ENCODE data around the gene IPO11. TPM values are rescaled to one million over a fixed set of nuclear protein-coding genes. Genes with fewer than 3 reads are reported as not detected.
"Not testable (repeated sequence)": the region's sequence is repeated elsewhere in the genome, so short reads cannot be mapped to it uniquely, and the experiment has no call there.

The IPO11 gene
- total RNA-seq, 1 experiment from 2014 or later = 24.7 TPM

GRCh38 chr5:62514510-62515119, 102.1 kb downstream of the IPO11 start:
- DNase-seq (ENCODE audit: low spot score) = no peak

DNA sequence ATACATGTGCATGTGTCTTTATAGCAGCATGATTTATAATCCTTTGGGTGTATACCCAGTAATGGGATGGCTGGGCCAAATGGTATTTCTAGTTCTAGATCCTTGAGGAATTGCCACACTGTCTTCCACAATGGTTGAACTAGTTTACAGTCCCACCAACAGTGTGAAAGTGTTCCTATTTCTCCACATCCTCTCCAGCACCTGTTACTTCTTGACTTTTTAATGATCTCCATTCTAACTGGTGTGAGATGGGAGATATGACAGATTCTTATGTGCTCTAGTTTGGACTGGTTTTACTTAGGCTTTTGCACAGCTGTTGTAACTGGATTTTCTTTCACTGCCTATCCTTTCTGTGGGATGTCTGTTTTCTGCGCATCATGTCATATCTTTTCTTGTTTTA, 108.2 kb downstream of the IPO11 start:
- DNase-seq (ENCODE audit: low spot score) = not testable (repeated sequence)

- no peak for DNase-seq (ENCODE audit: low spot score)
These were observed 108.8 kb downstream of the IPO11 start for GRCh38 chr5:62521319-62521718.

DNA sequence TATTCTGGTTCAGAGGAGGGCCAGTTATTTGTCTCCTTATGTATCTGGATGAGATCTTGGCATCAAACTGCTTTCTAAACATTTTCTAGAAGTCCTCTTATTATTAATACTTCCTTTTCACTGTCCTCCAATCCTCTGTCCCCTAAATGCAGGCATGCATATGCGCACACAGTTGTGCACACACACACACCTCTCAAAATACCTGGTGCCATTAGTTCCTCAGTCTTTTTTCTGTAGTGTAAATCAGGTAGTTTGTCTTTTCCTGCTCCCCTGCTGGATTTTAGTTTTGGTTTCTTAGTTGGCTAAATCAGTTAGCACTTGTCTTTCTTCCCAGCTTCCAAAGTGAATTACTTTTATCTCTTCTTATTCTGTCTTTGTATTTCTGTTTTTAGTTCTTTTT, 110.2 kb downstream of the IPO11 start:
- DNase-seq (ENCODE audit: low spot score) = no peak

GRCh38 chr5:62533597-62533996, 121.0 kb downstream of the IPO11 start:
- DNase-seq (ENCODE audit: low spot score) = no peak

GRCh38 chr5:62534461-62535236, 122.1 kb downstream of the IPO11 start:
- no peak for DNase-seq (ENCODE audit: low spot score)

DNA sequence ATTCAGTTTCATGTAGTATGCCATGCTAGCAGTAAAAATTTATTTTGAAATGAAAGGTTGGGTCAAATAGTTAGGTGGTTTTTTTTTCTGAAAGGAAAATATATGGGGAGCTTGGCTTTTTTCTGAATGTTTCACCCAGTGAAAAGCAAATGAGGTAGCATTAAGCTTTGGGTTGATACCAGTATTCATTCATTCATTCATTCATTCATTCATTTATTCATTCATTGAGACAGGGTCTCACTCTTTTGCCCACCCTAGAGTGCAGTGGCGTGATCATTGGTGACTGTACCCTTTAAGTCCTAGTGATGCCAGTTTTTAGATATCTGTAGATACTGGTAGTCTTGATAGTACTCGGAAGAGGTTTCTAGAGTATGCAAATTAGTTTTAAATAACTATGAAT, 123.7 kb downstream of the IPO11 start:
- no peak for DNase-seq (ENCODE audit: low spot score)

DNA sequence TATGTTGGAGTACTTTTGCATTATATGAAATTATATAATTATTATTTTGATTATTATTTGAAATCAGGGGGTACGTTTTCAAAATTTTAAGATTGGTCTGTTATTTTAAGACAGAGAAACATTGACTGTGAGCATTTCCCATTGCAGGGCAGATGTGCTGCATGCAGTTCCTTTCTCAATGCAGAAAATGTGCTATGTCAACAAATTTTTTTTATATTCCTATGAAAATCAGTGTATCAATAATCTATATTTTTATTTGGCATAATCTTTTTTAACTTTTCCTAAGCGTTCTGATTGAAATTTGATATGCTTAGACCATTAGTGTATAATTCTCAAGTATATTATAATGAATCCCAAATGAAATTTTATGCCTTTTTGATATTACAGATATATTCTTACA, 124.2 kb downstream of the IPO11 start:
- DNase-seq (ENCODE audit: low spot score) = no peak

GRCh38 chr5:62538017-62538942, 125.7 kb downstream of the IPO11 start:
- peak; percentile 46 for DNase-seq (ENCODE audit: low spot score)

DNA sequence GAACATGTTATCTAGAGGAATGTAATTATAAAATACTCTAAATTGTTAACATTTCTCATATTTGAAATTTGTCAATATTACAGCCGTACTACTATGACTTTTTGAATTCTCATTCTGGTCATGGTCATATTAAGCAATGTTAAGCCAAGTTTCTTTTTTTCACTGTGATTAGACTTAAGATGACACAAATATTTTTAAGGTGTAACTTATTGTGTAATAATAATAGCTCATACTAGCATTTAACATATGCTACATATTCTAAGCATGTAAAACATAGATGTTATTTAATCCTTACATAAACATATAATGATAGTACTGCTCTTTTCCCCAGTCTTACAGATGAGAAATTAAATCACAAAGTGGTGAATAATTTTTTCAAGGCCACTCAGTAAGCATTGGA, 130.2 kb downstream of the IPO11 start:
- no peak for DNase-seq (ENCODE audit: low spot score)

DNA sequence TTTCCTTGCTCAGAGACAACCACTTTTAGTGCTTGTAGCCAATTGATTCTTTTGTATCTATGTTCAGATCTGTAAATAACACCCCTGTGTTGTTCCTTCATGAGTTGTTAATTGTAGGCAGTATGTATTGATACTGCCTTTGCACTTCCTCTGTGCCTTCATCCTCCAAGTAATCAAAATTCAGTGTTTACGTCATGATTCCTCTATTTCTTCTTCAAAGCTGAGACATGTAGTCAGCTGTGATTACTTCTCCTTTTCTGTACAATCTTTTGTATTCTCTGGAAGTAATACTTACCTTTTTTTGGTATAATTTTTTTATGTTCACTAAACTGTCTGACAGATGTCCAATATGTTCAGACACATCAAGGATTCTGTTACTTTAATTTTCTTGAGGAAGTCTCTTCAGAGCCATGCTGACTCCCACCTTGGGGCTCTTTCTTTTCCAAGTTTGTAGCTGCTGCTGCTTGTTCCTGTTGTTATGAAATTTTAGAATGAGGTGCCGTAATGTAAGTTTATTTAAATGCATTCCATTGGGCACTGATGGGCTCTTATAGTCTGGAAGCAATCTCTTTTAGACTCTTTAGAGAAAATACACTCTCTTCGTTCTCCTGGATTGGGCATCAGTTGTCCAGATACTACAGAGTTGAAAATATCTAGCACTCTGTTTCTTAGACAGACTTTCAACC, 135.5 kb downstream of the IPO11 start:
- DNase-seq (ENCODE audit: low spot score) = no peak

DNA sequence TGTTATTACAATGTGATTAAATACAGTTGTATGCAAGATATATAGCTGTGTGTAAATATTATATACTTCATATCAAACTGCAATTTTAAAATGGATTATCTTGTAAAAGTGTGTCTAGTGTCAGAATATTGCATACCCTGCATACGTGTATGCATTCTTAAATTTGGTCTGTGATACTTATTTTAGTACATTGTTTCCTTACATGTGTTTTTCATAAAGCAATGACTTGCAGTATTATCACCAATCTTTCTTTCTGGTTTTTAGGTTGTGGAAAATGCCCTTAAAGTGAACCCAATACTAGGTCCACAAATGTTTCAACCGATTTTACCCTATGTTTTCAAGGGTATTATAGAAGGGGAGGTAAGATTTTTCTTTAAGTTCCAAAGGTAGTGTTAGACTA, 137.5 kb downstream of the IPO11 start:
- no peak for DNase-seq (ENCODE audit: low spot score)

DNA sequence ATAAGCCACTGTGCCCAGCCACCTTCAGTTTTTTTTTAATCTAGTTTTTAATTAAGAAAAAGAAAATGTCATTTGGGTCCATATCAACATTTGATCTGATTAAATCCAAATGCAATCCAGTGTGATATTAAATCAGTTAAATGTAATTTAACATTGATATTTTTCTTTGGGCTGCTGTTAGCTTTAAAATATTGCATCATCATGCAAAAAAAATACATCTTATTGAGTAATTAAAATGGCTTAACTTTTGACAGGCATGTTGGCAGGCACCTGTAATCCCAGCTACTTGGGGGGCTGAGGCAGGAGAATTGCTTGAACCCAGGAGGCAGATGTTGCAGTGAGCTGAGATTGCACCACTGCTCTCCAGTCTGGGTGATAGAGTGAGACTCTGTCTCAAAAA, 143.4 kb downstream of the IPO11 start:
- no peak for DNase-seq (ENCODE audit: low spot score)

- no peak for DNase-seq (ENCODE audit: low spot score)
These were observed 146.4 kb downstream of the IPO11 start for GRCh38 chr5:62558941-62559340.

DNA sequence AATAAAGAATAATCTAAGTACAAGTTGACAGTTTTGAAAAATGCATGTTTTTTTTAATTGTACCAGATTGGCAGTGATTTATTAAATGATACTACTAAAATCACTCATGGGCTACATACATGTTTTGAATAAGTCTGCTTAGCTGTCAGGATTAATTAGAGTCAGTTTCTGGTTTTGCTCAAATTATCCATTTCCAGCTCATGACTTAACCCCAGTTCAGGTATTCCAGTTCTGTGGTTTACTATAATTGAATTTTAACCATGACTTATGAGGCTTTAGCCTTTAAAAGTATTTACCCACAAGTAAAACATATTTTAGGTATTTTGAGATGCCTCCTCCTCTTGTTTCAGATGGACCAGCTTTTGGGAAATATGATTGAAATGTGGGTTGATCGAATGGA, 148.2 kb downstream of the IPO11 start:
- DNase-seq (ENCODE audit: low spot score) = no peak

DNA sequence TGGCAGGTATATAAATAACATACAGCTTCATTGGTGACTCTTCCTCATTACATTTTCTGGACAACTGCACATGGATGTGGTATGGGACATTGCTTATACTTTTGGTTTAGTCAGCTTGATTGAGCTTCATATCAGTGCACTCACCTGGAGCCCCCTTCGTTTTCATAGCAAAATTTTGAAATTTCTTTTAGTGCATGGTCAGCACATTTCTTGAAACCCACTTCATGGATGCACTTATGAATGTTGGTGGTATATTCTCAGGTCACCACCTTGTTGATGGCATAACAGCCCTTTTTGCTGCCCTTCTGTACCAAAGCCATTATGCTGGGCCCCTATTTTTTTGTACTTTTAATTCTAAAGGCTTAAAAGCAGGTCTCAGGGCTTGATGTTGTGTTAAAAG, 149.3 kb downstream of the IPO11 start:
- DNase-seq (ENCODE audit: low spot score) = no peak

DNA sequence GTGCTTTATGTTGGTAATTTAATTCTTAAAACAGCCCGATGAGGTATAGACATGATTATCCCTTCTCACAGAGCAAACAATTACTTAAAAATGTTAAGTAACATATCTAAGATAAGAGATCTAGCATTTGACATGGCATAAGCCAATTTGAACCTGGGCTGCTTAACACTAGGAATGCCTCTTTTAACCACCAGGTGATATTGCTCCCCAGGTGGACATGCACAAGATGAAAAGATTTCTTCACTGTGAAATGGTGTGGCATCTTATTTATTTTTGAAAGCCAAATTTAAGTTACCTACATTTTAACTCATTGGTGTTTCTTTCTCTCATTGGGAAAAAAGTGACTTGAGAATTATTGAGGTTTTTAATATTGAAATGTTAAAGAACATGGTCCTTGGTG, 150.3 kb downstream of the IPO11 start:
- DNase-seq (ENCODE audit: low spot score) = no peak

GRCh38 chr5:62564101-62564500, 151.5 kb downstream of the IPO11 start:
- no peak for DNase-seq (ENCODE audit: low spot score)

DNA sequence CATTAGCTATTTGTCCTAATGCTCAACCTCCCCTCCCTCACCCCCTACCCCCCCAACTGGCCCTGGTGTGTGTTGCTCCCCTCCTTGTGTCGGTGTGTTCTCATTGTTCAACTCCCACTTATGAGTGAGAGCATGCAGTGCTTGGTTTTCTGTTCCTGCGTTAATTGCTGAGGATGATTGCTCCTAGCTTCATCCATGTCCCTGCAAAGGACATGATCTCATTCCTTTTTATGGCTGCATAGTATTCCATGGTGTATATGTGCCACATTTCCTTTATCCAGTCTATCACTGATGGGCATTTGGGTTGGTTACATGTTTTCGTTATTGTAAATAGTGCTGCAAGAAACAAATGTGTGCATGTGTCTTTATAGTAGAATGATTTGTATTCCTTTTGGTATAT, 153.2 kb downstream of the IPO11 start:
- not testable (repeated sequence) for DNase-seq (ENCODE audit: low spot score)

DNA sequence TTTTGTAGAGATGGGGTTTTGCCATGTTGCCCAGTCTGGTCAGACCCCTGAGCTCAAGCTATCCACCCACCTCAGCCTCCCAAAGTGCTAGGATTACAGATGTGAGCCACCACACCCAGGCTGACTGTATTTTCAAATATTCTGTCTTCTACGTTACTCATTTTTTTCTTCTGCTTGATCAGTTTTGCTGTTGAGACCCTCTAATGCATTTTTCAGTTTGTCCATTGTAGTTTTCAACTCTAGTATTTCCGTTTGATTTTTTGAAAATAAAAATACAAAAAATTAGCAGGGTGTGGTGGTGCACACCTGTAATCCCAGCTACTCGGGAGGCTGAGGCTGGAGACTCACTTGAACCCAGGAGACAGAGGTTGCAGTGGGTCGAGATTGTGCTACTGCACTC, 155.6 kb downstream of the IPO11 start:
- no peak for DNase-seq (ENCODE audit: low spot score)

GRCh38 chr5:62568800-62569432, 156.4 kb downstream of the IPO11 start:
- no peak for DNase-seq (ENCODE audit: low spot score)
